Stimulated activated effector memory CD8-positive, alpha-beta T cell treated with anti-CD3 and anti-CD28 coated beads, Interleukin-12 subunit alpha, Interleukin-12 subunit beta, amount 100 ng/mL, for 72 hours (primary cell): ENCODE measurements around the gene ACER3.
"Not testable (repeated sequence)": the region's sequence is repeated elsewhere in the genome, so short reads cannot be mapped to it uniquely, and the experiment has no call there.

Experiments used
- ATAC-seq: fragments of 150-1000 bp; cut with Tn5 transposase; 2 replicates; pipeline ENCODE4 v1.10.0; 2021
- DNase-seq, 2 donors: peaks; one replicate each; pipeline ENCODE4 v3.0.0; 2021 to 2022; ENCODE audit warnings: low spot score in 2 of 2
- H3K27ac Mint-ChIP-seq: one replicate; pipeline ENCODE4 v1.8.0; 2022; ENCODE audit warnings: mild to moderate bottlenecking, mixed read lengths
- H3K36me3 Mint-ChIP-seq: one replicate; pipeline ENCODE4 v1.8.0; 2022; ENCODE audit warnings: mild to moderate bottlenecking, mixed read lengths
- H3K4me1 Mint-ChIP-seq: one replicate; pipeline ENCODE4 v1.8.0; 2022; ENCODE audit warnings: mixed read lengths
- H3K4me3 Mint-ChIP-seq: one replicate; pipeline ENCODE4 v1.8.0; 2022; ENCODE audit warnings: mild to moderate bottlenecking, mixed read lengths
- H3K9me3 Mint-ChIP-seq: one replicate; pipeline ENCODE4 v1.8.0; 2022; ENCODE audit warnings: mixed read lengths

Gene ACER3

GRCh38 chr11:76860539-76861475 lies at the start of gene ACER3:
Gene ACER3 (plus strand): TSS chr11:76860918. CDS start chr11:76860977, 59 bp downstream.
- no peaks in the 10 kb centered on the region for H3K9me3 Mint-ChIP-seq
- DNase-seq: peak; percentile 87 to 91
- H3K36me3 Mint-ChIP-seq: peaks cover 12% of the 10 kb centered on the region
- peak within 1 kb of the TSS; percentile 82 for H3K4me3 Mint-ChIP-seq
- peak; percentile 99 for ATAC-seq
- H3K4me1 Mint-ChIP-seq: peaks cover 18% of the 10 kb centered on the region
- H3K27ac Mint-ChIP-seq: peak within 1 kb of the TSS; percentile 87

GRCh38 chr11:76811259-76811658 lies 49.5 kb upstream of the ACER3 start:
- peaks cover 9% of the 10 kb centered on the region for H3K9me3 Mint-ChIP-seq
- no peak overlapping the region for H3K27ac Mint-ChIP-seq
- DNase-seq (no peak), ATAC-seq (no peak)
- no peaks in the 10 kb centered on the region for H3K36me3 Mint-ChIP-seq
- peaks cover 19% of the 10 kb centered on the region for H3K4me1 Mint-ChIP-seq
- H3K4me3 Mint-ChIP-seq: no peak overlapping the region

- DNase-seq (no peak), ATAC-seq (no peak)
- H3K27ac Mint-ChIP-seq: no peak overlapping the region
- peaks cover 10% of the 10 kb centered on the region for H3K9me3 Mint-ChIP-seq
- H3K4me1 Mint-ChIP-seq: peaks cover 6% of the 10 kb centered on the region
- H3K36me3 Mint-ChIP-seq: no peaks in the 10 kb centered on the region
- H3K4me3 Mint-ChIP-seq: no peak overlapping the region
These were observed 46.3 kb upstream of the ACER3 start for GRCh38 chr11:76814414-76814813.

GRCh38 chr11:76815678-76816077 lies 45.0 kb upstream of the ACER3 start:
- not testable (repeated sequence) for H3K36me3 Mint-ChIP-seq, DNase-seq, H3K4me3 Mint-ChIP-seq, ATAC-seq, H3K27ac Mint-ChIP-seq, H3K4me1 Mint-ChIP-seq
- H3K9me3 Mint-ChIP-seq: peaks cover 10% of the 10 kb centered on the region

GRCh38 chr11:76820184-76820566 lies 40.5 kb upstream of the ACER3 start:
- no peak for DNase-seq
- no peak overlapping the region for H3K27ac Mint-ChIP-seq

GRCh38 chr11:76821396-76821795 lies 39.3 kb upstream of the ACER3 start:
- not testable (repeated sequence) for H3K27ac Mint-ChIP-seq, H3K9me3 Mint-ChIP-seq, H3K4me3 Mint-ChIP-seq, ATAC-seq, H3K36me3 Mint-ChIP-seq, DNase-seq
- peaks cover 21% of the 10 kb centered on the region for H3K4me1 Mint-ChIP-seq

More at GRCh38 chr11:76820184-76820566, 40.5 kb upstream of the ACER3 start:
- H3K9me3 Mint-ChIP-seq: peaks cover 10% of the 10 kb centered on the region
- no peaks in the 10 kb centered on the region for H3K36me3 Mint-ChIP-seq
- ATAC-seq: no peak
- H3K4me1 Mint-ChIP-seq: peaks cover 14% of the 10 kb centered on the region
- H3K4me3 Mint-ChIP-seq: no peak overlapping the region

GRCh38 chr11:76822406-76822805 lies 38.3 kb upstream of the ACER3 start:
- H3K27ac Mint-ChIP-seq: no peak overlapping the region
- no peak for ATAC-seq

GRCh38 chr11:76823481-76824028 lies 37.2 kb upstream of the ACER3 start:
- H3K4me3 Mint-ChIP-seq: no peak overlapping the region
- no peak for DNase-seq
- no peak for ATAC-seq
- no peaks in the 10 kb centered on the region for H3K36me3 Mint-ChIP-seq
- H3K4me1 Mint-ChIP-seq: peaks cover 21% of the 10 kb centered on the region
- H3K27ac Mint-ChIP-seq: peak overlapping the region; percentile 73
- no peaks in the 10 kb centered on the region for H3K9me3 Mint-ChIP-seq

More at GRCh38 chr11:76822406-76822805, 38.3 kb upstream of the ACER3 start:
- Mint-ChIP-seq H3K36me3 (no peaks in the 10 kb centered on the region), H3K4me3 (no peak overlapping the region), H3K4me1 (peaks cover 21% of the 10 kb centered on the region), H3K9me3 (no peaks in the 10 kb centered on the region)
- no peak for DNase-seq

GRCh38 chr11:76824083-76824939 lies 36.4 kb upstream of the ACER3 start:
- H3K36me3 Mint-ChIP-seq: no peaks in the 10 kb centered on the region
- H3K27ac Mint-ChIP-seq: peak overlapping the region; percentile 73
- H3K4me3 Mint-ChIP-seq: no peak overlapping the region
- peaks cover 21% of the 10 kb centered on the region for H3K4me1 Mint-ChIP-seq
- ATAC-seq (peak; percentile 43), DNase-seq (no peak)
- no peaks in the 10 kb centered on the region for H3K9me3 Mint-ChIP-seq

GRCh38 chr11:76824980-76825725 lies 35.6 kb upstream of the ACER3 start:
- DNase-seq (no peak), ATAC-seq (no peak)
- H3K4me1 Mint-ChIP-seq: peaks cover 21% of the 10 kb centered on the region
- no peaks in the 10 kb centered on the region for H3K9me3 Mint-ChIP-seq
- H3K27ac Mint-ChIP-seq: peak overlapping the region; percentile 73
- H3K4me3 Mint-ChIP-seq: no peak overlapping the region
- no peaks in the 10 kb centered on the region for H3K36me3 Mint-ChIP-seq

- DNase-seq (no peak), ATAC-seq (no peak)
- Mint-ChIP-seq H3K4me1 (peaks cover 21% of the 10 kb centered on the region), H3K36me3 (no peaks in the 10 kb centered on the region), H3K27ac (peak overlapping the region; percentile 73), H3K4me3 (no peak overlapping the region), H3K9me3 (no peaks in the 10 kb centered on the region)
These were observed 34.9 kb upstream of the ACER3 start for GRCh38 chr11:76825726-76826396.

GRCh38 chr11:76826508-76826907 lies 34.2 kb upstream of the ACER3 start:
- DNase-seq, H3K27ac Mint-ChIP-seq, ATAC-seq, H3K36me3 Mint-ChIP-seq, H3K4me3 Mint-ChIP-seq, H3K9me3 Mint-ChIP-seq: not testable (repeated sequence)
- H3K4me1 Mint-ChIP-seq: peaks cover 21% of the 10 kb centered on the region

GRCh38 chr11:76827005-76827404 lies 33.7 kb upstream of the ACER3 start:
- DNase-seq, H3K27ac Mint-ChIP-seq, H3K9me3 Mint-ChIP-seq, H3K36me3 Mint-ChIP-seq, ATAC-seq, H3K4me3 Mint-ChIP-seq: not testable (repeated sequence)
- peaks cover 21% of the 10 kb centered on the region for H3K4me1 Mint-ChIP-seq

GRCh38 chr11:76830639-76831327 lies 29.9 kb upstream of the ACER3 start:
- Mint-ChIP-seq H3K9me3 (no peaks in the 10 kb centered on the region), H3K27ac (no peak overlapping the region), H3K4me1 (peaks cover under 1% of the 10 kb centered on the region), H3K36me3 (no peaks in the 10 kb centered on the region), H3K4me3 (no peak overlapping the region)
- ATAC-seq (no peak), DNase-seq (no peak)
